ENCODE data around the gene IGSF3.
"Not testable (repeated sequence)": the region's sequence is repeated elsewhere in the genome, so short reads cannot be mapped to it uniquely, and the experiment has no call there.

Gene IGSF3

DNA sequence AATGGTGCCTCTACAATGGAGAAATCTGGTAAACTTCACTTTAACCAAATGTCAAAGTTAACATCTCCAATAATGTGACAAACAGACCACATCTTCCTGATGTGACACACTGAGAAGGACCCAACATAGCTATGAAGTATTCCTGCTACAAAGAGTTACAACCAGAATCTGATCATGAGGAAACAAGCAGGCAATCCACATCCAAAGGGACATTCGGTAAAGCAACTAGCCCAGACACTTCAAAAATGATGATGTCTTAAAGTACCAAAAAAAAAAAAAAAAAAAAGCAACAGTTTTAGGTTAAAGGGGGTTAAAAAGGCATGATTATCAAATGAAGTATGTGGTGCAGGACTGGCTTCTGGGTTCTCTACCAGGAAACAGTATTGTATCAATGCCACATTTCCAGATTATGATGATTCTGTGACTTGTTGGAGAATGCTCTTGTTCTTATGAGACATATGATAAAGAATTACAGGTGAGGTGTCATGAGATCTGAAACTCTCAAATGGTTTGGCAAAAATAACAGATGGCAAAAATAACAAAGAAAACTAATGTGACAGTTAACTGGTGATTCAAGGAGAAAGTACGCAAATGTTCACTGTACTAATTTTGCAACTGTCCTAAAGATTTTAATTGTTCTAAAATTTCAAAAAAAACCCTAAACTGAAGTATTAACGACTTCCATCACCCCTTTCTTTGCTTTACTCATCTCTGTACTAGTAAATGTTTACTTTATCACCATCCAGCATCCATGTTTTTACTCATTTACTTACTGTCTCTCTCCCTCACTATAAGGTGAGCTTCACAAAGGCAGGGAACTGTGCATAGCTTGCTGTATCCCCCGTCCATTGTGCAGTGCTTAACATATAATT is 99.5 kb downstream of the IGSF3 start:
- TF ChIP-seq, protein P1, sequence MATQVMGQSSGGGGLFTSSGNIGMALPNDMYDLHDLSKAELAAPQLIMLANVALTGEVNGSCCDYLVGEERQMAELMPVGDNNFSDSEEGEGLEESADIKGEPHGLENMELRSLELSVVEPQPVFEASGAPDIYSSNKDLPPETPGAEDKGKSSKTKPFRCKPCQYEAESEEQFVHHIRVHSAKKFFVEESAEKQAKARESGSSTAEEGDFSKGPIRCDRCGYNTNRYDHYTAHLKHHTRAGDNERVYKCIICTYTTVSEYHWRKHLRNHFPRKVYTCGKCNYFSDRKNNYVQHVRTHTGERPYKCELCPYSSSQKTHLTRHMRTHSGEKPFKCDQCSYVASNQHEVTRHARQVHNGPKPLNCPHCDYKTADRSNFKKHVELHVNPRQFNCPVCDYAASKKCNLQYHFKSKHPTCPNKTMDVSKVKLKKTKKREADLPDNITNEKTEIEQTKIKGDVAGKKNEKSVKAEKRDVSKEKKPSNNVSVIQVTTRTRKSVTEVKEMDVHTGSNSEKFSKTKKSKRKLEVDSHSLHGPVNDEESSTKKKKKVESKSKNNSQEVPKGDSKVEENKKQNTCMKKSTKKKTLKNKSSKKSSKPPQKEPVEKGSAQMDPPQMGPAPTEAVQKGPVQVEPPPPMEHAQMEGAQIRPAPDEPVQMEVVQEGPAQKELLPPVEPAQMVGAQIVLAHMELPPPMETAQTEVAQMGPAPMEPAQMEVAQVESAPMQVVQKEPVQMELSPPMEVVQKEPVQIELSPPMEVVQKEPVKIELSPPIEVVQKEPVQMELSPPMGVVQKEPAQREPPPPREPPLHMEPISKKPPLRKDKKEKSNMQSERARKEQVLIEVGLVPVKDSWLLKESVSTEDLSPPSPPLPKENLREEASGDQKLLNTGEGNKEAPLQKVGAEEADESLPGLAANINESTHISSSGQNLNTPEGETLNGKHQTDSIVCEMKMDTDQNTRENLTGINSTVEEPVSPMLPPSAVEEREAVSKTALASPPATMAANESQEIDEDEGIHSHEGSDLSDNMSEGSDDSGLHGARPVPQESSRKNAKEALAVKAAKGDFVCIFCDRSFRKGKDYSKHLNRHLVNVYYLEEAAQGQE (IDR thresholded peaks at IDR 0.05; ENCODE audit: insufficient replicate concordance, low read depth), result no peak
- TF ChIP-seq GABPA (IDR thresholded peaks at IDR 0.05; ENCODE audit: low read depth) (no peak), SPI1 (IDR thresholded peaks at IDR 0.05; ENCODE audit: borderline replicate concordance, low read depth) (no peak), POLR2AphosphoS5 (IDR thresholded peaks at IDR 0.05; ENCODE audit: low read depth) (no peak)
- TF ChIP-seq, protein P2, sequence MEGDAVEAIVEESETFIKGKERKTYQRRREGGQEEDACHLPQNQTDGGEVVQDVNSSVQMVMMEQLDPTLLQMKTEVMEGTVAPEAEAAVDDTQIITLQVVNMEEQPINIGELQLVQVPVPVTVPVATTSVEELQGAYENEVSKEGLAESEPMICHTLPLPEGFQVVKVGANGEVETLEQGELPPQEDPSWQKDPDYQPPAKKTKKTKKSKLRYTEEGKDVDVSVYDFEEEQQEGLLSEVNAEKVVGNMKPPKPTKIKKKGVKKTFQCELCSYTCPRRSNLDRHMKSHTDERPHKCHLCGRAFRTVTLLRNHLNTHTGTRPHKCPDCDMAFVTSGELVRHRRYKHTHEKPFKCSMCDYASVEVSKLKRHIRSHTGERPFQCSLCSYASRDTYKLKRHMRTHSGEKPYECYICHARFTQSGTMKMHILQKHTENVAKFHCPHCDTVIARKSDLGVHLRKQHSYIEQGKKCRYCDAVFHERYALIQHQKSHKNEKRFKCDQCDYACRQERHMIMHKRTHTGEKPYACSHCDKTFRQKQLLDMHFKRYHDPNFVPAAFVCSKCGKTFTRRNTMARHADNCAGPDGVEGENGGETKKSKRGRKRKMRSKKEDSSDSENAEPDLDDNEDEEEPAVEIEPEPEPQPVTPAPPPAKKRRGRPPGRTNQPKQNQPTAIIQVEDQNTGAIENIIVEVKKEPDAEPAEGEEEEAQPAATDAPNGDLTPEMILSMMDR (IDR thresholded peaks at IDR 0.05; ENCODE audit: insufficient read depth, low read length), result no peak

DNA sequence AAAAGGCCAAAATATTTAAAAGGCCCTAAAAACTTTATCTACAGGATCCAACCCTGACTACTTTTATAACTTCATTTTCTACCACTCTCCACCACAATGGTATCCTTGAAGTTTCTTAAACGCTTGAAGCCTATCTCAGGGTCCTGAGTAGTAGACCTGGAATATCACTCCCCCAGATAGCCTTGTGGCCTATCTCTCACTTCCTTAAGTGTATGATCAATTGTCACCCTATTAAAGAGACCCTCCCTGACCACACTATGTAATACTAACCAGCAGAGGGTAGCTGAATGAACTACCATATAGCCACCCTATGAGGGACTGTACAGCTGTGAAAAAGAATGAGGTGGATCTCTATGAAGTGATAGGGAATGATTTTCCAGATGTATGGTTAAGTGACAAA is 102.3 kb downstream of the IGSF3 start:
- no peaks in the 10 kb centered on the region for H3K27me3 ChIP-seq (ENCODE audit: insufficient read depth, poor library complexity, severe bottlenecking)
- no peak for TF ChIP-seq GABPA (IDR thresholded peaks at IDR 0.05; ENCODE audit: low read depth)
- TF ChIP-seq, protein P1 (IDR thresholded peaks at IDR 0.05; ENCODE audit: insufficient replicate concordance, low read depth), result no peak

More for the DNA sequence above, 99.5 kb downstream of the IGSF3 start:
- no peaks in the 10 kb centered on the region for H3K27me3 ChIP-seq (ENCODE audit: insufficient read depth, poor library complexity, severe bottlenecking)
- H3K27ac ChIP-seq (replicated peaks), result no peak overlapping the region
- no peak for DNase-seq (ENCODE audit: low read depth in 1 of 2, low spot score in 1 of 2)
- H3K4me3 ChIP-seq (replicated peaks; ENCODE audit: insufficient read depth, low read length), result no peak overlapping the region

DNA sequence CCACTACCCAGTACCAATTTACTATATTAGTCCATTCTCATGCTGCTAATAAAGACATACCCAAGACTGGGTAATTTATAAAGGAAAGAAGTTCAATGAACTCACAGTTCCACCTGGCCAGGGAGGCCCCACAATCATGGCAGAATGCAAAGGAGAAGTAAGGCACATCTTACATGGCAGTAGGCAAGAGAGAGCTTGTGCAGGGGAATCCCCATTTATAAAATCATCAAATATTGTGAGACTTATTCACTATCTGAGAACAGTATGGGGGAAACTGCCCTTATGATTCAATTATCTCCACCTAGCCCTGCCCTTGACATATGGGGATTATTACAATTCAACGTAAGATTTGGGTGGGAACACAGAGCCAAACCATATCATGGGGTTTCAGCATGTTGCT is 103.1 kb downstream of the IGSF3 start:
- H3K4me3 ChIP-seq (replicated peaks; ENCODE audit: insufficient read depth, low read length), result no peak overlapping the region
- DNase-seq (ENCODE audit: low read depth in 1 of 2, low spot score in 1 of 2), result no peak
- no peaks in the 10 kb centered on the region for H3K27me3 ChIP-seq (ENCODE audit: insufficient read depth, poor library complexity, severe bottlenecking)
- H3K27ac ChIP-seq (replicated peaks), result no peak overlapping the region
- TF ChIP-seq, protein P1 (IDR thresholded peaks at IDR 0.05; ENCODE audit: insufficient replicate concordance, low read depth), result no peak
- no peak for TF ChIP-seq SPI1 (IDR thresholded peaks at IDR 0.05; ENCODE audit: borderline replicate concordance, low read depth)
- TF ChIP-seq, protein P2 (IDR thresholded peaks at IDR 0.05; ENCODE audit: insufficient read depth, low read length), result no peak
- TF ChIP-seq GABPA (IDR thresholded peaks at IDR 0.05; ENCODE audit: low read depth), result no peak
- no peak for TF ChIP-seq POLR2AphosphoS5 (IDR thresholded peaks at IDR 0.05; ENCODE audit: low read depth)

More for the DNA sequence above, 102.3 kb downstream of the IGSF3 start:
- DNase-seq (ENCODE audit: low read depth in 1 of 2, low spot score in 1 of 2), result no peak
- H3K4me3 ChIP-seq (replicated peaks; ENCODE audit: insufficient read depth, low read length), result no peak overlapping the region
- no peak overlapping the region for H3K27ac ChIP-seq (replicated peaks)

DNA sequence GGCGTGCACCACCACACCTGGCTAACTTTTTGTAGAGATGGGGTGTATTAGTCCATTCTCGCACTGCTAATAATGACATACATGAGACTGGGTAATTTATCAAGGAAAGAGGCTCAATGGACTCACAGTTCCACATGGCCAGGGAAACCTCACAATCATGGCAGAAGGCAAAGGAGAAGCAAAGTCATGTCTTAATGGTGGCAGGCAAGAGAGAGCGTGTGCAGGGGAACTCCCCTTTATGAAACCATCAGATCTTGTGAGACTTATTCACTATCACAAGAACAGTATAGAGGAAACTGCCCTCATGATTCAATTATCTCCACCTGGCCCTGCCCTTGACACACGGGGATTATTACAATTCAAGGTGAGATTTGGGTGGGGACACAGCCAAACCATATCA is 105.1 kb downstream of the IGSF3 start:
- not testable (repeated sequence) for H3K27me3 ChIP-seq (ENCODE audit: insufficient read depth, poor library complexity, severe bottlenecking); H3K4me3 ChIP-seq (replicated peaks; ENCODE audit: insufficient read depth, low read length); H3K27ac ChIP-seq (replicated peaks); DNase-seq (ENCODE audit: low read depth in 1 of 2, low spot score in 1 of 2)
